Keratinocyte (primary cell): ENCODE results near the gene SYT12. TPM values are rescaled to one million over a fixed set of nuclear protein-coding genes. Genes with fewer than 3 reads are reported as not detected.

Experiments used
- DNase-seq: peaks from one replicate; pipeline ENCODE4 v3.0.0-alpha.2; 2011; ENCODE audit warnings: low read depth, missing footprints, low spot score
- FAIRE-seq: peaks from 2 replicates; lab custom pipeline; 2011; peaks lifted over from hg19 to GRCh38; lab: Jason Lieb, UNC
- H2AFZ ChIP-seq: 2 replicates; pipeline ENCODE4 v1.6.0; 2012; ENCODE audit warnings: low read length, control low read depth, inconsistent platforms; ENCODE audit not compliant: control insufficient read depth
- H3K27ac ChIP-seq: 2 replicates; pipeline ENCODE4 v1.5.1; 2011; ENCODE audit warnings: low read length; ENCODE audit not compliant: control insufficient read depth, insufficient read depth
- H3K27me3 ChIP-seq: 3 replicates; pipeline ENCODE4 v1.6.0; 2011; ENCODE audit warnings: low read length; ENCODE audit not compliant: control insufficient read depth, insufficient read depth; ENCODE audit errors: extremely low read depth
- H3K36me3 ChIP-seq, 2 experiments: 2 replicates in 1 of 2; 3 replicates in 1 of 2; pipeline ENCODE4 v1.5.1; 2011; ENCODE audit warnings: low read length in 2 of 2, mild to moderate bottlenecking in 1 of 2; ENCODE audit not compliant: control insufficient read depth in 2 of 2, insufficient read depth in 2 of 2; ENCODE audit errors: extremely low read depth in 1 of 2
- H3K4me1 ChIP-seq: 3 replicates; pipeline ENCODE4 v1.5.1; 2011; ENCODE audit warnings: low read length; ENCODE audit not compliant: control insufficient read depth, insufficient read depth; ENCODE audit errors: extremely low read depth
- H3K4me2 ChIP-seq: 3 replicates; pipeline ENCODE4 v1.6.0; 2011; ENCODE audit warnings: low read depth, low read length; ENCODE audit not compliant: control insufficient read depth, insufficient read depth; ENCODE audit errors: extremely low read depth
- H3K4me3 ChIP-seq, 3 experiments: fragments of 200-600 bp in 1 of 3; sonication (generic) in 1 of 3; 2 replicates in 2 of 3; 3 replicates in 1 of 3; pipeline ENCODE4 v1.5.1; 2011 to 2016; ENCODE audit warnings: low read length in 3 of 3, mild to moderate bottlenecking in 3 of 3, control low read depth in 2 of 3, inconsistent platforms in 1 of 3, low read depth in 1 of 3, mixed read lengths in 1 of 3, mixed run types in 1 of 3, moderate library complexity in 1 of 3; ENCODE audit not compliant: control insufficient read depth in 2 of 3, insufficient read depth in 2 of 3; ENCODE audit errors: extremely low read depth in 1 of 3
- H3K79me2 ChIP-seq: 2 replicates; pipeline ENCODE4 v1.6.0; 2012; ENCODE audit warnings: low read length; ENCODE audit not compliant: control insufficient read depth, insufficient read depth
- H3K9ac ChIP-seq: 3 replicates; pipeline ENCODE4 v1.6.0; 2011; ENCODE audit warnings: low read length; ENCODE audit not compliant: control insufficient read depth, insufficient read depth; ENCODE audit errors: extremely low read depth
- H3K9me1 ChIP-seq: 3 replicates; pipeline ENCODE4 v1.6.0; 2011; ENCODE audit warnings: low read length; ENCODE audit not compliant: control insufficient read depth, insufficient read depth; ENCODE audit errors: extremely low read depth
- H3K9me3 ChIP-seq: 2 replicates; pipeline ENCODE4 v1.5.1; 2012; ENCODE audit warnings: low read depth, low read length; ENCODE audit not compliant: control insufficient read depth
- H4K20me1 ChIP-seq: 3 replicates; pipeline ENCODE4 v1.6.0; 2011; ENCODE audit warnings: low read length; ENCODE audit not compliant: control insufficient read depth, insufficient read depth; ENCODE audit errors: extremely low read depth
- EZH2 ChIP-seq: IDR thresholded peaks from one replicate; pipeline ENCODE4 v1.6.1; 2012; ENCODE audit warnings: inconsistent platforms, mild to moderate bottlenecking, low read length, moderate library complexity
- dilution Hi-C: fragments of 300-500 bp; cut with MboI; formaldehyde crosslinking; loops from one replicate; pipeline ENCODE4 v1.7.0; 2020; ENCODE audit warnings: low sequenced_read_pairs; ENCODE audit not compliant: extremely low pct_ligation_motif_present
- polyA plus RNA-seq, 5 experiments: library from polyadenylated mRNA; depleted of rRNA in 3 of 5; stranded (reverse) in 3 of 5; stranded (forward) in 1 of 5; unstranded in 1 of 5; fragments of >200 nt; gene quantifications; 1 replicate in 1 of 5; 2 replicates in 3 of 5; 3 replicates in 1 of 5; pipeline versions ENCODE4 v1.2.1 to v1.2.3, GENCODE V29; 2011 to 2012; ENCODE audit warnings: missing spikeins in 2 of 5, low read depth in 1 of 5, low replicate concordance in 1 of 5
- TF ChIP-seq, protein P1 (sequence below), 3 experiments: IDR thresholded peaks in 1 of 3; conservative IDR thresholded peaks in 1 of 3; optimal IDR thresholded peaks in 1 of 3; 2 replicates in 2 of 3; 3 replicates in 1 of 3; pipeline versions ENCODE3 to v1.5.1; 2011; ENCODE audit warnings: low read length in 3 of 3, mild to moderate bottlenecking in 3 of 3, moderate library complexity in 2 of 3, control low read depth in 1 of 3, inconsistent platforms in 1 of 3; ENCODE audit not compliant: insufficient read depth in 2 of 3; ENCODE audit errors: extremely low read depth in 1 of 3

Gene SYT12
- polyA plus RNA-seq, 1 donor (not counting 4 experiments of a cell fraction or from before 2014, with no cell fraction given), result 0.05 TPM

GRCh38 chr11:67030976-67031375 lies 8.0 kb downstream of the SYT12 start:
- FAIRE-seq, result no peak
- H3K4me1 ChIP-seq, result peaks cover 49% of the 10 kb centered on the region
- no peak overlapping the region for H3K9ac ChIP-seq
- dilution Hi-C loops, result no loop called here
- no peak overlapping the region for H3K27ac ChIP-seq
- H3K9me3 ChIP-seq, result no peaks in the 10 kb centered on the region
- DNase-seq, result no peak
- no peak overlapping the region for H3K4me2 ChIP-seq
- no peak overlapping the region for H2AFZ ChIP-seq
- peaks cover 3% of the 10 kb centered on the region for H3K9me1 ChIP-seq
- H3K4me3 ChIP-seq, result no peak overlapping the region
- no peaks in the 10 kb centered on the region for H3K79me2 ChIP-seq
- H3K36me3 ChIP-seq, result no peaks in the 10 kb centered on the region
- H4K20me1 ChIP-seq, result no peaks in the 10 kb centered on the region
- H3K27me3 ChIP-seq, result peaks cover 22% of the 10 kb centered on the region
- TF ChIP-seq, protein P1, sequence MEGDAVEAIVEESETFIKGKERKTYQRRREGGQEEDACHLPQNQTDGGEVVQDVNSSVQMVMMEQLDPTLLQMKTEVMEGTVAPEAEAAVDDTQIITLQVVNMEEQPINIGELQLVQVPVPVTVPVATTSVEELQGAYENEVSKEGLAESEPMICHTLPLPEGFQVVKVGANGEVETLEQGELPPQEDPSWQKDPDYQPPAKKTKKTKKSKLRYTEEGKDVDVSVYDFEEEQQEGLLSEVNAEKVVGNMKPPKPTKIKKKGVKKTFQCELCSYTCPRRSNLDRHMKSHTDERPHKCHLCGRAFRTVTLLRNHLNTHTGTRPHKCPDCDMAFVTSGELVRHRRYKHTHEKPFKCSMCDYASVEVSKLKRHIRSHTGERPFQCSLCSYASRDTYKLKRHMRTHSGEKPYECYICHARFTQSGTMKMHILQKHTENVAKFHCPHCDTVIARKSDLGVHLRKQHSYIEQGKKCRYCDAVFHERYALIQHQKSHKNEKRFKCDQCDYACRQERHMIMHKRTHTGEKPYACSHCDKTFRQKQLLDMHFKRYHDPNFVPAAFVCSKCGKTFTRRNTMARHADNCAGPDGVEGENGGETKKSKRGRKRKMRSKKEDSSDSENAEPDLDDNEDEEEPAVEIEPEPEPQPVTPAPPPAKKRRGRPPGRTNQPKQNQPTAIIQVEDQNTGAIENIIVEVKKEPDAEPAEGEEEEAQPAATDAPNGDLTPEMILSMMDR (optimal IDR thresholded peaks at IDR 0.05 in 1 of 3, IDR thresholded peaks at IDR 0.05 in 1 of 3, conservative IDR thresholded peaks at IDR 0.05 in 1 of 3; ENCODE audit: extremely low read depth in 1 of 3, insufficient read depth in 2 of 3, low read length in 3 of 3), result no peak
- no peak for TF ChIP-seq EZH2

DNA sequence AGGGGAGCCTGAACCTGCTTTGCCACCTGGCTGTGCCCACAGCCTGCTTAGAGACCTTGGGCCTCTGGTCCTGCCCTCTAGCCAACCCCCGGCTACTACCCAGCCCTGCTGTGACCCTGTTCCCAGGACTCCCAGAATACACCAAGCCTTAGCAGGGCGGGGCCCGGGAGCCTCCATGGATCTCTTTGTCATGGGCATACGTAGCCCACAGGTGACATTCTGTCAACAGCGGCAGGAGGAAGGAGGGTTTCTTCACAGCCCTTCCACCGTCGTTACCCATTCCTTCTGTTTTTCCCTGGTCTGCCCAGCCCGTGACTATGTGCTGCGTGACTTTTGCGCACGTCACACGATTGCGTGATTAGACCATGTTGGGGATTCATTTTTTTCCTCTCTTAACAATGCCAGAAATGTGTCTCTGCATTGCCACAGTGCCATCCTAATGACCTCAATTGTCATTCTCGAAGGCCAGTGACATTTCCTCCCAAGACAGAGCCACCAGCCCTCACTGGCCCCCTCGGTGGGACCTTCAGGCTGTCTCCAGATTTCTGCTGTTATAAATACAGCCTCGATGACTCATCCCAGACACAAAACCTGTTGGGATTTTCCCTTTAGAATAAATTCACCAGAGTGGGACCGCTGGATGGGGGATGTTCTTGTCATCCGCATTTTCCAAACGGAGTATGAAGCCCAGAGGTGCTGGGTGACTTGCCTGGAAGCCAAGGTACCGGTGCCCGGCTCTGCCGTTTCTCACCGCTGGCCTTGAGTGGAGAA lies 9.0 kb downstream of the SYT12 start:
- H3K79me2 ChIP-seq, result no peaks in the 10 kb centered on the region
- no peaks in the 10 kb centered on the region for H3K36me3 ChIP-seq
- H2AFZ ChIP-seq, result no peak overlapping the region
- H3K27me3 ChIP-seq, result peaks cover 22% of the 10 kb centered on the region
- peak overlapping the region; percentile 54 for H3K9ac ChIP-seq
- FAIRE-seq, result peak; percentile 70
- no peak for DNase-seq
- TF ChIP-seq, protein P1 (optimal IDR thresholded peaks at IDR 0.05 in 1 of 3, IDR thresholded peaks at IDR 0.05 in 1 of 3, conservative IDR thresholded peaks at IDR 0.05 in 1 of 3; ENCODE audit: extremely low read depth in 1 of 3, insufficient read depth in 2 of 3, low read length in 3 of 3), result no peak
- no peak for TF ChIP-seq EZH2
- no peaks in the 10 kb centered on the region for H3K9me3 ChIP-seq
- no peak overlapping the region for H3K4me3 ChIP-seq
- peak overlapping the region; percentile 50 for H3K4me2 ChIP-seq
- H3K9me1 ChIP-seq, result peaks cover 3% of the 10 kb centered on the region
- H3K4me1 ChIP-seq, result peaks cover 49% of the 10 kb centered on the region
- H3K27ac ChIP-seq, result peak overlapping the region; percentile 20
- dilution Hi-C loops, result no loop called here
- no peaks in the 10 kb centered on the region for H4K20me1 ChIP-seq
